H1 (cell line): ENCODE data around the gene IGSF5. TPM values are rescaled to one million over a fixed set of nuclear protein-coding genes. Genes with fewer than 3 reads are reported as not detected.

Experiments used
- CTCF ChIA-PET: fragments of 300-600 bp; sonication (Branson Sonifier 250); formaldehyde crosslinking; loops from one replicate; lab custom pipeline; 2021; ENCODE audit not compliant: partially characterized antibody; lab: Charles Lee
- POLR2A ChIA-PET: fragments of 300-600 bp; sonication (Branson Sonifier 250); formaldehyde crosslinking; loops from one replicate; lab custom pipeline; 2021; ENCODE audit warnings: inconsistent platforms; ENCODE audit not compliant: partially characterized antibody; lab: Charles Lee
- DNase-seq, 2 experiments: peaks; one replicate each; pipeline versions ENCODE4 v3.0.0 to v3.0.0-alpha.2; 2010 to 2022; ENCODE audit warnings: low spot score in 2 of 2, low read depth in 1 of 2, mixed read lengths in 1 of 2
- FAIRE-seq: peaks from 2 replicates; lab custom pipeline; 2011; peaks lifted over from hg19 to GRCh38; lab: Jason Lieb, UNC
- H2AFZ ChIP-seq: 2 replicates; pipeline ENCODE4 v1.8.1; 2012; ENCODE audit warnings: low read length, inconsistent platforms
- H2AK5ac ChIP-seq: 2 replicates; pipeline ENCODE4 v1.6.1; 2013; ENCODE audit warnings: low read depth, low read length
- H2BK120ac ChIP-seq: replicated peaks from 2 replicates; pipeline ENCODE3; 2013; ENCODE audit warnings: low read depth, low read length, inconsistent platforms
- H2BK12ac ChIP-seq: 2 replicates; pipeline ENCODE4 v1.6.1; 2013; ENCODE audit warnings: low read depth, low read length
- H2BK15ac ChIP-seq: 2 replicates; pipeline ENCODE4 v1.6.1; 2013; ENCODE audit warnings: low read length
- H2BK20ac ChIP-seq: 2 replicates; pipeline ENCODE4 v1.6.1; 2013; ENCODE audit warnings: low read length
- H2BK5ac ChIP-seq: 2 replicates; pipeline ENCODE4 v1.6.1; 2013; ENCODE audit warnings: low read depth, low read length
- H3K14ac ChIP-seq: 2 replicates; pipeline ENCODE4 v1.6.1; 2013; ENCODE audit warnings: inconsistent platforms; ENCODE audit not compliant: insufficient read length
- H3K18ac ChIP-seq: 2 replicates; pipeline ENCODE4 v1.6.1; 2013; ENCODE audit warnings: low read length; ENCODE audit errors: extremely low read depth
- H3K23ac ChIP-seq: 2 replicates; pipeline ENCODE4 v1.6.1; 2013; ENCODE audit warnings: inconsistent platforms; ENCODE audit not compliant: insufficient read length
- H3K23me2 ChIP-seq: 2 replicates; pipeline ENCODE4 v1.6.1; 2013; ENCODE audit warnings: low read depth, low read length
- H3K27ac ChIP-seq: 2 replicates; pipeline ENCODE4 v1.6.1; 2011; ENCODE audit warnings: low read depth, low read length, inconsistent platforms
- H3K27me3 ChIP-seq, 4 experiments: replicated peaks in 1 of 4; 1 replicate in 1 of 4; 2 replicates in 3 of 4; pipeline versions ENCODE4 v1.6.1 to v1.8.1; 2011 to 2013; ENCODE audit warnings: low read length in 3 of 4, mild to moderate bottlenecking in 3 of 4, inconsistent platforms in 2 of 4, mixed read lengths in 2 of 4, moderate library complexity in 1 of 4; ENCODE audit not compliant: control insufficient read depth in 3 of 4, insufficient read depth in 3 of 4; ENCODE audit errors: extremely low read depth in 1 of 4
- H3K36me3 ChIP-seq, 4 experiments: 2 replicates each; pipeline versions ENCODE4 v1.6.1 to v1.8.1; 2011 to 2013; ENCODE audit warnings: mild to moderate bottlenecking in 4 of 4, low read length in 3 of 4, moderate library complexity in 2 of 4, control low read depth in 1 of 4, inconsistent platforms in 1 of 4; ENCODE audit not compliant: insufficient read depth in 4 of 4, control insufficient read depth in 2 of 4
- H3K4ac ChIP-seq: replicated peaks from 2 replicates; pipeline ENCODE3; 2013; ENCODE audit warnings: low read length, low read depth, mixed read lengths, inconsistent platforms; ENCODE audit not compliant: insufficient read length
- H3K4me1 ChIP-seq, 4 experiments: replicated peaks in 1 of 4; 1 replicate in 1 of 4; 2 replicates in 3 of 4; pipeline versions ENCODE4 v1.6.1 to v1.8.1; 2011 to 2013; ENCODE audit warnings: low read length in 3 of 4, inconsistent platforms in 2 of 4, mixed read lengths in 1 of 4; ENCODE audit not compliant: insufficient read depth in 4 of 4, control insufficient read depth in 3 of 4
- H3K4me2 ChIP-seq, 2 experiments: 2 replicates each; pipeline versions ENCODE4 v1.6.1 to v1.8.1; 2011 to 2013; ENCODE audit warnings: low read depth in 2 of 2, low read length in 2 of 2, control low read depth in 1 of 2, inconsistent platforms in 1 of 2, mild to moderate bottlenecking in 1 of 2; ENCODE audit not compliant: insufficient read depth in 1 of 2
- H3K4me3 ChIP-seq, 4 experiments: fragments of 200-600, 300-600 bp in 1 of 4; sonication (generic), shearing (Covaris generic), sonication (Bioruptor Twin) in 1 of 4; 2 replicates each; pipeline versions ENCODE4 v1.5.1 to v1.8.1; 2011 to 2016; ENCODE audit warnings: low read length in 4 of 4, low read depth in 3 of 4, control low read depth in 2 of 4, inconsistent platforms in 2 of 4, mild to moderate bottlenecking in 2 of 4, mixed read lengths in 1 of 4, moderate library complexity in 1 of 4; ENCODE audit not compliant: insufficient read depth in 2 of 4; ENCODE audit errors: extremely low read depth in 1 of 4
- H3K56ac ChIP-seq: replicated peaks from 2 replicates; pipeline ENCODE3; 2013; ENCODE audit warnings: low read depth, mild to moderate bottlenecking, mixed read lengths, low read length, inconsistent platforms; ENCODE audit not compliant: insufficient read length
- H3K79me1 ChIP-seq: 2 replicates; pipeline ENCODE4 v1.6.1; 2013; ENCODE audit warnings: low read depth, low read length, control low read depth
- H3K79me2 ChIP-seq, 2 experiments: 2 replicates each; pipeline versions ENCODE4 v1.6.1 to v1.8.1; 2012 to 2013; ENCODE audit warnings: low read length in 2 of 2, mild to moderate bottlenecking in 2 of 2, inconsistent platforms in 1 of 2; ENCODE audit not compliant: insufficient read depth in 2 of 2, control insufficient read depth in 1 of 2
- H3K9ac ChIP-seq, 4 experiments: replicated peaks in 1 of 4; 1 replicate in 1 of 4; 2 replicates in 3 of 4; pipeline versions ENCODE4 v1.6.1 to v1.8.1; 2011 to 2013; ENCODE audit warnings: low read depth in 3 of 4, low read length in 3 of 4, control low read depth in 2 of 4, mild to moderate bottlenecking in 2 of 4, moderate library complexity in 2 of 4, inconsistent platforms in 1 of 4; ENCODE audit errors: extremely low read depth in 1 of 4
- H3K9me3 ChIP-seq, 2 experiments: 2 replicates each; pipeline versions ENCODE4 v1.6.1 to v1.8.1; 2012 to 2013; ENCODE audit warnings: mild to moderate bottlenecking in 2 of 2, moderate library complexity in 2 of 2, control low read depth in 1 of 2, inconsistent platforms in 1 of 2, low read depth in 1 of 2, low read length in 1 of 2, mixed read lengths in 1 of 2; ENCODE audit not compliant: insufficient read depth in 2 of 2
- H4K20me1 ChIP-seq, 2 experiments: replicated peaks in 1 of 2; 2 replicates each; pipeline versions ENCODE3 to v1.8.1; 2011 to 2013; ENCODE audit warnings: inconsistent platforms in 2 of 2, low read length in 2 of 2, mild to moderate bottlenecking in 1 of 2; ENCODE audit not compliant: insufficient read depth in 2 of 2, control insufficient read depth in 1 of 2
- H4K5ac ChIP-seq: 2 replicates; pipeline ENCODE4 v1.6.1; 2013; ENCODE audit warnings: low read length, low read depth, mixed read lengths, inconsistent platforms; ENCODE audit not compliant: insufficient read length
- H4K8ac ChIP-seq: 2 replicates; pipeline ENCODE4 v1.8.0; 2013; ENCODE audit warnings: mild to moderate bottlenecking, moderate library complexity, low read length, inconsistent platforms; ENCODE audit not compliant: insufficient read depth; ENCODE audit errors: extremely low read depth
- H4K91ac ChIP-seq: replicated peaks from 2 replicates; pipeline ENCODE3; 2013; ENCODE audit warnings: low read length, mixed read lengths, inconsistent platforms; ENCODE audit not compliant: insufficient read length
- CEBPB ChIP-seq: IDR thresholded peaks from 2 replicates; pipeline ENCODE4 v1.6.1; 2012; ENCODE audit warnings: low read depth, low read length
- KDM5A ChIP-seq: fragments of 200-600 bp; IDR thresholded peaks from 2 replicates; pipeline ENCODE4 v1.7.1; 2012; ENCODE audit warnings: mild to moderate bottlenecking, low read length, inconsistent platforms, mixed read lengths
- POLR2A ChIP-seq, 2 experiments: IDR thresholded peaks; 1 replicate in 1 of 2; 2 replicates in 1 of 2; pipeline ENCODE4 v1.6.1; 2011; ENCODE audit warnings: low read depth in 2 of 2, low read length in 2 of 2, mild to moderate bottlenecking in 2 of 2; ENCODE audit errors: control extremely low read depth in 1 of 2
- POU5F1 ChIP-seq: IDR thresholded peaks from 2 replicates; pipeline ENCODE4 v1.6.1; 2011; ENCODE audit warnings: low read depth, mild to moderate bottlenecking, low read length, moderate library complexity
- RAD21 ChIP-seq, 2 experiments: IDR thresholded peaks in 1 of 2; conservative IDR thresholded peaks in 1 of 2; 2 replicates each; pipeline ENCODE4 v1.6.1; 2011; ENCODE audit warnings: low read depth in 2 of 2, low read length in 2 of 2, improper control_type of control experiment in 1 of 2, inconsistent platforms in 1 of 2, mild to moderate bottlenecking in 1 of 2, moderate library complexity in 1 of 2
- WGBS, 2 experiments: shearing (Covaris generic) in 1 of 2; methylation state at CpG; one replicate each; pipeline versions ENCODE4 v1.1.6 to v1.1.7; 2013 to 2015; ENCODE audit warnings: low lambda C conversion rate in 2 of 2, mixed read lengths in 2 of 2, inconsistent platforms in 1 of 2, low coverage in 1 of 2, missing lambda C conversion rate in 1 of 2; ENCODE audit not compliant: insufficient replicate concordance in 2 of 2, insufficient coverage in 1 of 2, insufficient read length in 1 of 2; ENCODE audit errors: extremely low coverage in 1 of 2, missing lambda C conversion rate in 1 of 2; 5-methylcytosine and 5-hydroxymethylcytosine counted together
- polyA plus RNA-seq, 7 experiments: library from polyadenylated mRNA; depleted of rRNA in 3 of 7; stranded (reverse) in 5 of 7; unstranded in 2 of 7; fragments of >200 nt in 5 of 7; fragments of 200-250 nt in 2 of 7; gene quantifications; 1 replicate in 5 of 7; 2 replicates in 1 of 7; 4 replicates in 1 of 7; pipeline versions ENCODE4 v1.2.1 to v1.2.3, GENCODE V29; 2011 to 2013; ENCODE audit warnings: missing spikeins in 2 of 7, mixed read lengths in 2 of 7
- total RNA-seq: library from RNA; stranded (reverse); fragmentation: NEBNext Ultra II Directional; extraction: Animal tissue kit (Norgen Biotek cat#: 25700); gene quantifications from 2 replicates; pipeline ENCODE4 v1.2.1, GENCODE V29; 2021
- TF ChIP-seq, protein P1 (sequence below), 3 experiments: IDR thresholded peaks; 1 replicate in 2 of 3; 2 replicates in 1 of 3; pipeline versions ENCODE4 v1.5.1 to v1.6.1; 2011; ENCODE audit warnings: low read length in 3 of 3, mild to moderate bottlenecking in 3 of 3, inconsistent platforms in 2 of 3, low read depth in 1 of 3, moderate library complexity in 1 of 3; ENCODE audit not compliant: insufficient read depth in 1 of 3; ENCODE audit errors: control extremely low read depth in 1 of 3

Gene IGSF5
- total and polyA plus RNA-seq, 2 of the 8 experiments (the other 6 are each of a cell fraction or from before 2014, with no cell fraction given): 4.4 to 5.4 TPM

DNA sequence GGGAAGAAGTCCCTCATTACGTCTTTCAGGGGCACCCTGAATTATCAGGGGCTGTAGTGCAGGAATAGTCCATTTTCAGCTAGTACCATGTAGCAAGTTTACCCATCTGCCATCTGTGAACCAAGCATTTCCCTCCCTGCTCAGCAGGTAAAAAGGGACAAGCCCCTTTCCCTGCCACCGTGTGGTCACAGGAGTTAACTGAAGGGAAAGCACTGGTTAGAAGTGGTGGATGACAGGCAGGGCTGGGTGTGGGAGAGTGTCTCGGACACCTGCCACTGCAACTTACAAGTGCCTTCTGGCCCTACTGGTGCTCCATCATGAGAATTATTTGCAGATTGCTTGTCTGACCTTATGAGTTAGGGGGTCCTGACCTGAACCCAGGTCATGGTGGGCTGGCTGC, 32.0 kb upstream of the IGSF5 start:
- H2BK120ac ChIP-seq: no peak overlapping the region
- no peak overlapping the region for H2AFZ ChIP-seq
- H3K36me3 ChIP-seq: no peaks in the 10 kb centered on the region
- no peaks in the 10 kb centered on the region for H3K79me2 ChIP-seq
- H3K56ac ChIP-seq: no peak overlapping the region
- no peaks in the 10 kb centered on the region for H3K27me3 ChIP-seq
- no peak overlapping the region for H3K23ac ChIP-seq
- H2BK12ac ChIP-seq: peak overlapping the region; percentile 78; the same call in 1 of the 2 replicates
- no peak overlapping the region for H3K27ac ChIP-seq
- no peaks in the 10 kb centered on the region for H4K20me1 ChIP-seq
- no peaks in the 10 kb centered on the region; the same call in 1 of the 2 replicates for H3K79me1 ChIP-seq
- H4K5ac ChIP-seq: no peak overlapping the region
- peaks cover 0 to 7% (median 3%) of the 10 kb centered on the region in 4 experiments; a peak in 3 of 7 replicates for H3K4me1 ChIP-seq
- no peak for DNase-seq
- H3K23me2 ChIP-seq: no peaks in the 10 kb centered on the region
- H2BK20ac ChIP-seq: peak overlapping the region; percentile 72; the same call in 1 of the 2 replicates
- no peak overlapping the region for H2BK15ac ChIP-seq
- H4K91ac ChIP-seq: no peak overlapping the region
- ChIA-PET CTCF (interaction anchor here (0.6 to 9.2 kb wide), 12 partner anchors 12 to 1181 kb away, joined by 3 to 62 read pairs (median 4); no protein-coding TSS in a partner anchor), POLR2A (no interaction called here)
- H3K14ac ChIP-seq: no peak overlapping the region
- no peak overlapping the region for H3K9ac ChIP-seq
- no peak overlapping the region for H3K4me2 ChIP-seq
- TF ChIP-seq KDM5A (no peak), CEBPB (no peak), RAD21 (IDR thresholded peaks at IDR 0.05 in 1 of 2, conservative IDR thresholded peaks at IDR 0.05 in 1 of 2; ENCODE audit: low read depth in 2 of 2, low read length in 2 of 2) (peak; percentile 42 to 58), POLR2A (IDR thresholded peaks at IDR 0.05; ENCODE audit: control extremely low read depth in 1 of 2, low read depth in 2 of 2, low read length in 2 of 2) (no peak), POU5F1 (no peak)
- TF ChIP-seq, protein P1, sequence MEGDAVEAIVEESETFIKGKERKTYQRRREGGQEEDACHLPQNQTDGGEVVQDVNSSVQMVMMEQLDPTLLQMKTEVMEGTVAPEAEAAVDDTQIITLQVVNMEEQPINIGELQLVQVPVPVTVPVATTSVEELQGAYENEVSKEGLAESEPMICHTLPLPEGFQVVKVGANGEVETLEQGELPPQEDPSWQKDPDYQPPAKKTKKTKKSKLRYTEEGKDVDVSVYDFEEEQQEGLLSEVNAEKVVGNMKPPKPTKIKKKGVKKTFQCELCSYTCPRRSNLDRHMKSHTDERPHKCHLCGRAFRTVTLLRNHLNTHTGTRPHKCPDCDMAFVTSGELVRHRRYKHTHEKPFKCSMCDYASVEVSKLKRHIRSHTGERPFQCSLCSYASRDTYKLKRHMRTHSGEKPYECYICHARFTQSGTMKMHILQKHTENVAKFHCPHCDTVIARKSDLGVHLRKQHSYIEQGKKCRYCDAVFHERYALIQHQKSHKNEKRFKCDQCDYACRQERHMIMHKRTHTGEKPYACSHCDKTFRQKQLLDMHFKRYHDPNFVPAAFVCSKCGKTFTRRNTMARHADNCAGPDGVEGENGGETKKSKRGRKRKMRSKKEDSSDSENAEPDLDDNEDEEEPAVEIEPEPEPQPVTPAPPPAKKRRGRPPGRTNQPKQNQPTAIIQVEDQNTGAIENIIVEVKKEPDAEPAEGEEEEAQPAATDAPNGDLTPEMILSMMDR (IDR thresholded peaks at IDR 0.05; ENCODE audit: control extremely low read depth in 1 of 3, insufficient read depth in 1 of 3, low read depth in 1 of 3, low read length in 3 of 3): peak; percentile 38 to 55 (median 40)
- WGBS, 2 experiments: 73% methylated on average over 3 of the region's 3 CpGs; no CpG with 5 or more reads in 1 of the 2 experiments
- 0 out of 2 replicates have a peak overlapping the region, but pooled peaks have one; percentile 0 for H2BK5ac ChIP-seq
- no peak overlapping the region for H3K18ac ChIP-seq
- no peak for FAIRE-seq
- H2AK5ac ChIP-seq: no peak overlapping the region
- no peak overlapping the region for H3K4me3 ChIP-seq
- no peak overlapping the region for H4K8ac ChIP-seq
- no peak overlapping the region for H3K4ac ChIP-seq
- H3K9me3 ChIP-seq: no peaks in the 10 kb centered on the region
